ENCODE results near the gene PNPLA6. TPM values are rescaled to one million over a fixed set of nuclear protein-coding genes. Genes with fewer than 3 reads are reported as not detected.

The PNPLA6 gene
- total and polyA plus RNA-seq, 9 of the 15 experiments (the other 6 are each of a cell fraction or from before 2014, with no cell fraction given): 0.07 to 30.2 (median 8.3) TPM

GRCh38 chr19:7541828-7542443 lies 6.4 kb downstream of the PNPLA6 start (continued):
- TF ChIP-seq REST (IDR thresholded peaks at IDR 0.05; ENCODE audit: borderline replicate concordance) (no peak), REST (CRISPR knock-in tag; IDR thresholded peaks at IDR 0.05; ENCODE audit: low read depth) (no peak), NFIX (CRISPR knock-in tag; IDR thresholded peaks at IDR 0.05; ENCODE audit: low read depth) (no peak)
- TF ChIP-seq, protein P1, sequence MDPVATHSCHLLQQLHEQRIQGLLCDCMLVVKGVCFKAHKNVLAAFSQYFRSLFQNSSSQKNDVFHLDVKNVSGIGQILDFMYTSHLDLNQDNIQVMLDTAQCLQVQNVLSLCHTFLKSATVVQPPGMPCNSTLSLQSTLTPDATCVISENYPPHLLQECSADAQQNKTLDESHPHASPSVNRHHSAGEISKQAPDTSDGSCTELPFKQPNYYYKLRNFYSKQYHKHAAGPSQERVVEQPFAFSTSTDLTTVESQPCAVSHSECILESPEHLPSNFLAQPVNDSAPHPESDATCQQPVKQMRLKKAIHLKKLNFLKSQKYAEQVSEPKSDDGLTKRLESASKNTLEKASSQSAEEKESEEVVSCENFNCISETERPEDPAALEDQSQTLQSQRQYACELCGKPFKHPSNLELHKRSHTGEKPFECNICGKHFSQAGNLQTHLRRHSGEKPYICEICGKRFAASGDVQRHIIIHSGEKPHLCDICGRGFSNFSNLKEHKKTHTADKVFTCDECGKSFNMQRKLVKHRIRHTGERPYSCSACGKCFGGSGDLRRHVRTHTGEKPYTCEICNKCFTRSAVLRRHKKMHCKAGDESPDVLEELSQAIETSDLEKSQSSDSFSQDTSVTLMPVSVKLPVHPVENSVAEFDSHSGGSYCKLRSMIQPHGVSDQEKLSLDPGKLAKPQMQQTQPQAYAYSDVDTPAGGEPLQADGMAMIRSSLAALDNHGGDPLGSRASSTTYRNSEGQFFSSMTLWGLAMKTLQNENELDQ (CRISPR knock-in tag; IDR thresholded peaks at IDR 0.05; ENCODE audit: borderline replicate concordance): no peak
